GM12878 (cell line): ENCODE results near the gene TRIM13. TPM values are rescaled to one million over a fixed set of nuclear protein-coding genes. Genes with fewer than 3 reads are reported as not detected.
A peak's percentile ranks its signal among the peaks of the same experiment; 100 is the strongest.
"Not testable (repeated sequence)": the region's sequence is repeated elsewhere in the genome, so short reads cannot be mapped to it uniquely, and the experiment has no call there.

Source experiments
- ATAC-seq: fragments of 200-7000 bp; cut with Tn5 transposase; 3 replicates; pipeline ENCODE4 v1.9.1; 2020; ENCODE audit warnings: mild to moderate bottlenecking, moderate library complexity
- BruUV-seq: library from RNA; stranded (reverse); fragments of 400-500 nt; replicated peaks from 2 replicates; lab custom pipeline; 2021; lab: Mats Ljungman, UMichigan
- CTCF ChIA-PET: fragments of 300-600 bp; sonication (Branson Sonifier 250); formaldehyde crosslinking; extraction: SDS; loops from one replicate; lab custom pipeline; 2021; ENCODE audit warnings: inconsistent platforms; lab: Yijun Ruan, JAX
- POLR2A ChIA-PET: fragments of 350-600 bp; formaldehyde crosslinking; extraction: SDS; loops from one replicate; lab custom pipeline; 2021; ENCODE audit warnings: inconsistent platforms; lab: Charles Lee
- RAD21 ChIA-PET: fragments of 300-600 bp; sonication (Branson Sonifier 250); formaldehyde crosslinking; loops from one replicate; lab custom pipeline; 2023; ENCODE audit warnings: antibody characterized with exemption; ENCODE audit not compliant: unreplicated experiment; lab: Charles Lee
- SMC1A ChIA-PET: fragments of 300-600 bp; sonication (Branson Sonifier 250); formaldehyde crosslinking; loops from one replicate; lab custom pipeline; 2023; ENCODE audit not compliant: unreplicated experiment, uncharacterized antibody; lab: Charles Lee
- DNase-seq: peaks from one replicate; pipeline ENCODE4 v3.0.0-alpha.2; 2011; ENCODE audit warnings: low read depth, low spot score
- FAIRE-seq: peaks from 3 replicates; lab custom pipeline; 2011; peaks lifted over from hg19 to GRCh38; lab: Jason Lieb, UNC
- H2AFZ ChIP-seq: 2 replicates; pipeline ENCODE4 v1.6.0; 2011; ENCODE audit warnings: low read depth, low read length, control low read depth; ENCODE audit not compliant: control insufficient read depth
- H3K27ac ChIP-seq: 2 replicates; pipeline ENCODE4 v1.5.1; 2011; ENCODE audit warnings: control low read depth; ENCODE audit not compliant: control insufficient read depth, insufficient read depth
- H3K27me3 ChIP-seq, 2 experiments: replicated peaks in 1 of 2; 2 replicates each; pipeline versions ENCODE4 v1.6.0 to v1.6.1; 2011; ENCODE audit warnings: low read length in 1 of 2; ENCODE audit not compliant: control insufficient read depth in 2 of 2, insufficient read depth in 2 of 2
- H3K36me3 ChIP-seq, 2 experiments: 2 replicates each; pipeline ENCODE4 v1.5.1; 2011; ENCODE audit warnings: low read length in 1 of 2; ENCODE audit not compliant: control insufficient read depth in 2 of 2, insufficient read depth in 2 of 2
- H3K4me1 ChIP-seq: 2 replicates; pipeline ENCODE4 v1.6.1; 2011; ENCODE audit warnings: mild to moderate bottlenecking, low read length, moderate library complexity, mixed read lengths; ENCODE audit not compliant: control insufficient read depth, insufficient read depth
- H3K4me2 ChIP-seq: 2 replicates; pipeline ENCODE4 v1.6.0; 2011; ENCODE audit warnings: control low read depth; ENCODE audit not compliant: control insufficient read depth, insufficient read depth
- H3K4me3 ChIP-seq: fragments of 200-600 bp; sonication (generic); 2 replicates; pipeline ENCODE4 v1.5.1; 2016
- H3K79me2 ChIP-seq: 2 replicates; pipeline ENCODE4 v1.6.0; 2011; ENCODE audit warnings: low read length; ENCODE audit not compliant: control insufficient read depth, insufficient read depth
- H3K9ac ChIP-seq: 2 replicates; pipeline ENCODE4 v1.8.0; 2011; ENCODE audit warnings: low read length, control low read depth, mixed read lengths; ENCODE audit not compliant: control insufficient read depth, insufficient read depth
- H3K9me3 ChIP-seq: replicated peaks from 3 replicates; pipeline ENCODE4 v1.5.1; 2011; ENCODE audit warnings: mild to moderate bottlenecking, low read length; ENCODE audit not compliant: control insufficient read depth, insufficient read depth
- H4K20me1 ChIP-seq: 2 replicates; pipeline ENCODE4 v1.6.0; 2011; ENCODE audit not compliant: control insufficient read depth, insufficient read depth
- WGBS: methylation state at CpG from one replicate; pipeline ENCODE4 v1.1.6; 2016; ENCODE audit warnings: low lambda C conversion rate; ENCODE audit not compliant: insufficient replicate concordance, insufficient coverage; ENCODE audit errors: missing lambda C conversion rate; 5-methylcytosine and 5-hydroxymethylcytosine counted together
- in situ Hi-C: fragments of 300-500 bp; cut with MboI; formaldehyde crosslinking; loops from 9 replicates; pipeline ENCODE4 v1.14.3; 2018; ENCODE audit warnings: mixed read lengths
- intact Hi-C: fragments of 100-400 bp; cut with micrococcal nuclease; formaldehyde crosslinking; loops from one replicate; pipeline ENCODE4 v1.14.2; 2022; ENCODE audit not compliant: unreplicated experiment
- polyA plus RNA-seq, 11 experiments: library from polyadenylated mRNA; depleted of rRNA in 4 of 11; unstranded in 6 of 11; stranded (reverse) in 5 of 11; fragments of >200 nt; fragmentation: Nextera tagmentation in 4 of 11; fragmentation: Illumina TruSeq in 1 of 11; extraction: Ambion mirVana in 4 of 11; extraction: Trizol in 1 of 11; gene quantifications; 1 replicate in 1 of 11; 2 replicates in 10 of 11; pipeline versions ENCODE4 v1.2.1 to v1.2.3, GENCODE V29; 2011 to 2016; ENCODE audit warnings: inconsistent platforms in 2 of 11, missing spikeins in 2 of 11, low read depth in 1 of 11
- total RNA-seq, 4 experiments: library from RNA; depleted of rRNA in 3 of 4; stranded (reverse); fragments of >200 nt in 3 of 4; fragmentation: Illumina TruSeq in 1 of 4; extraction: Trizol in 1 of 4; gene quantifications; 2 replicates each; pipeline versions ENCODE4 v1.2.1 to v1.2.3, GENCODE V29; 2013 to 2021
- TF ChIP-seq, protein P1 (sequence below): fragments of 450-650 bp; IDR thresholded peaks from 2 replicates; pipeline ENCODE4 v1.6.1; 2016; ENCODE audit warnings: mild to moderate bottlenecking

TRIM13 gene
- total and polyA plus RNA-seq, 10 of the 15 experiments (the other 5 are each of a cell fraction or from before 2014, with no cell fraction given): 15.4 to 33.8 (median 21.0) TPM

GRCh38 chr13:50060718-50061117 is 63.9 kb downstream of the TRIM13 start:
- POLR2A ChIA-PET: no interaction called here
- Histone ChIP-seq H4K20me1 (no peaks in the 10 kb centered on the region), H3K4me2 (no peak overlapping the region), H3K9ac (no peak overlapping the region), H3K9me3 (no peaks in the 10 kb centered on the region; the same call in 2 of the 3 replicates), H3K36me3 (peaks cover 2 to 14% of the 10 kb centered on the region in 2 experiments), H2AFZ (no peak overlapping the region)
- no TSS peak for BruUV-seq
- ATAC-seq: no peak
- DNase-seq: no peak
- in situ Hi-C loops: no loop called here
- CTCF ChIA-PET: no interaction called here
- FAIRE-seq: peak; percentile 77
- RAD21 ChIA-PET: interaction anchor here (1.7 kb wide), 1 partner anchor 9 kb away, joined by 3 read pairs; no protein-coding TSS in a partner anchor
- TF ChIP-seq, protein P1, sequence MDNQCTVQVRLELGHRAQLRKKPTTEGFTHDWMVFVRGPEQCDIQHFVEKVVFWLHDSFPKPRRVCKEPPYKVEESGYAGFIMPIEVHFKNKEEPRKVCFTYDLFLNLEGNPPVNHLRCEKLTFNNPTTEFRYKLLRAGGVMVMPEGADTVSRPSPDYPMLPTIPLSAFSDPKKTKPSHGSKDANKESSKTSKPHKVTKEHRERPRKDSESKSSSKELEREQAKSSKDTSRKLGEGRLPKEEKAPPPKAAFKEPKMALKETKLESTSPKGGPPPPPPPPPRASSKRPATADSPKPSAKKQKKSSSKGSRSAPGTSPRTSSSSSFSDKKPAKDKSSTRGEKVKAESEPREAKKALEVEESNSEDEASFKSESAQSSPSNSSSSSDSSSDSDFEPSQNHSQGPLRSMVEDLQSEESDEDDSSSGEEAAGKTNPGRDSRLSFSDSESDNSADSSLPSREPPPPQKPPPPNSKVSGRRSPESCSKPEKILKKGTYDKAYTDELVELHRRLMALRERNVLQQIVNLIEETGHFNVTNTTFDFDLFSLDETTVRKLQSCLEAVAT: no peak
- TF ChIP-seq, all 136 proteins: peak for 0
- H3K4me1 ChIP-seq: no peaks in the 10 kb centered on the region; the same call in 1 of the 2 replicates
- intact Hi-C loops: no loop called here
- WGBS: 100% methylated on average over 1 of the region's 1 CpG
- H3K79me2 ChIP-seq: peaks cover 27% of the 10 kb centered on the region
- H3K4me3 ChIP-seq: no peak overlapping the region
- no peak overlapping the region for H3K27ac ChIP-seq
- SMC1A ChIA-PET: interaction anchor here (1.1 to 2.5 kb wide), 3 partner anchors 9 to 20 kb away, joined by 3 to 12 read pairs (median 3); no protein-coding TSS in a partner anchor
- H3K27me3 ChIP-seq: no peaks in the 10 kb centered on the region

DNA sequence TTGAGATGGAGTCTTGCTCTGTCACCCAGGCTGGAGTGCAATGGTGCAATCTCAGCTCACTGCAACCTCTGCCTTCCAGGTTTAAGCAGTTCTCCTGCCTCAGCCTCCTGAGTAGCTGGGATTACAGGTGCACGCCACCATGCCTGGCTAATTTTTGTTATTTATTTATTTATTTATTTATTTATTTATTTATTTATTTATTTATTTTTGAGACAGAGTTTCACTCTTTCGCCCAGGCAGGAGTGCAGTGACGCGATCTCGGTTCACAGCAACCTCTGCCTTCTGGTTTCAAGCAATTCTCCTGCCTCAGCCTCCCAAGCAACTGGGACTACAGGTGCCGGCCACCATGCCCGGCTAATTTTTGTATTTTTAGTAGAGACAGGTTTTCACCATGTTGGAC is 65.5 kb downstream of the TRIM13 start:
- intact Hi-C loops, H2AFZ ChIP-seq, FAIRE-seq, H3K4me2 ChIP-seq, in situ Hi-C loops, H3K9me3 ChIP-seq, H3K4me1 ChIP-seq, H3K27me3 ChIP-seq, DNase-seq, H3K9ac ChIP-seq, ATAC-seq, CTCF ChIA-PET, H4K20me1 ChIP-seq, H3K27ac ChIP-seq, H3K4me3 ChIP-seq, BruUV-seq: not testable (repeated sequence)
- POLR2A ChIA-PET: interaction anchor here (0.6 kb wide), 1 partner anchor 42 kb away, joined by 3 read pairs; no protein-coding TSS in a partner anchor
- RAD21 ChIA-PET: interaction anchor here (0.8 kb wide), 1 partner anchor 51 kb away, joined by 5 read pairs; no protein-coding TSS in a partner anchor
- H3K79me2 ChIP-seq: peaks cover 28% of the 10 kb centered on the region
- 98% methylated on average over 7 of the region's 7 CpGs for WGBS
- SMC1A ChIA-PET: interaction anchor here (1.0 to 1.1 kb wide), 2 partner anchors 15 to 193 kb away, joined by 3 read pairs; no protein-coding TSS in a partner anchor
- H3K36me3 ChIP-seq: peaks cover 5 to 21% of the 10 kb centered on the region in 2 experiments
